Activated B cell treated with CpG ODN at 0.5 μM for 24 hours (primary cell): ENCODE measurements around the gene JPH3. TPM values are rescaled to one million over a fixed set of nuclear protein-coding genes. Genes with fewer than 3 reads are reported as not detected.

ENCODE experiments used
- ATAC-seq: fragments of 200-7000 bp; cut with Tn5 transposase; one replicate; pipeline ENCODE4 v1.10.0; 2021; ENCODE audit warnings: low read depth, mild to moderate bottlenecking, moderate library complexity
- CTCF ChIA-PET: fragments of 350-600 bp; sonication (Branson Sonifier 250); formaldehyde crosslinking; loops from one replicate; lab custom pipeline; 2021; ENCODE audit warnings: antibody characterized with exemption; lab: Charles Lee
- POLR2A ChIA-PET: fragments of 350-600 bp; sonication (Branson Sonifier 250); formaldehyde crosslinking; loops from one replicate; lab custom pipeline; 2021; ENCODE audit warnings: antibody characterized with exemption; lab: Charles Lee
- DNase-seq: peaks from one replicate; pipeline ENCODE4 v3.0.0; 2022
- H3K27ac Mint-ChIP-seq: one replicate; pipeline ENCODE4 v1.8.0; 2020; ENCODE audit warnings: mixed read lengths
- H3K27me3 Mint-ChIP-seq: one replicate; pipeline ENCODE4 v1.8.0; 2021; ENCODE audit warnings: mixed read lengths
- H3K36me3 Mint-ChIP-seq: one replicate; pipeline ENCODE4 v1.8.0; 2021; ENCODE audit warnings: low read depth, mixed read lengths
- H3K4me1 Mint-ChIP-seq: one replicate; pipeline ENCODE4 v1.8.0; 2021; ENCODE audit warnings: mixed read lengths
- H3K4me3 Mint-ChIP-seq: one replicate; pipeline ENCODE4 v1.8.0; 2020; ENCODE audit warnings: mild to moderate bottlenecking, mixed read lengths
- H3K9me3 Mint-ChIP-seq: one replicate; pipeline ENCODE4 v1.8.0; 2020; ENCODE audit warnings: mixed read lengths
- intact Hi-C: fragments of 100-400 bp; cut with micrococcal nuclease; formaldehyde crosslinking; loops from one replicate; pipeline ENCODE4 v1.15.1; 2024
- total RNA-seq: library from RNA; stranded (reverse); gene quantifications from 2 replicates; pipeline ENCODE4 v1.2.3, GENCODE V29; 2022
- TF ChIP-seq, protein P1 (sequence below): fragments of 200-600 bp; IDR thresholded peaks from one replicate; pipeline ENCODE4 v1.8.0; 2022; ENCODE audit warnings: antibody characterized with exemption, mild to moderate bottlenecking

Gene JPH3
- total RNA-seq, 1 donor from 2014 or later = not detected

DNA sequence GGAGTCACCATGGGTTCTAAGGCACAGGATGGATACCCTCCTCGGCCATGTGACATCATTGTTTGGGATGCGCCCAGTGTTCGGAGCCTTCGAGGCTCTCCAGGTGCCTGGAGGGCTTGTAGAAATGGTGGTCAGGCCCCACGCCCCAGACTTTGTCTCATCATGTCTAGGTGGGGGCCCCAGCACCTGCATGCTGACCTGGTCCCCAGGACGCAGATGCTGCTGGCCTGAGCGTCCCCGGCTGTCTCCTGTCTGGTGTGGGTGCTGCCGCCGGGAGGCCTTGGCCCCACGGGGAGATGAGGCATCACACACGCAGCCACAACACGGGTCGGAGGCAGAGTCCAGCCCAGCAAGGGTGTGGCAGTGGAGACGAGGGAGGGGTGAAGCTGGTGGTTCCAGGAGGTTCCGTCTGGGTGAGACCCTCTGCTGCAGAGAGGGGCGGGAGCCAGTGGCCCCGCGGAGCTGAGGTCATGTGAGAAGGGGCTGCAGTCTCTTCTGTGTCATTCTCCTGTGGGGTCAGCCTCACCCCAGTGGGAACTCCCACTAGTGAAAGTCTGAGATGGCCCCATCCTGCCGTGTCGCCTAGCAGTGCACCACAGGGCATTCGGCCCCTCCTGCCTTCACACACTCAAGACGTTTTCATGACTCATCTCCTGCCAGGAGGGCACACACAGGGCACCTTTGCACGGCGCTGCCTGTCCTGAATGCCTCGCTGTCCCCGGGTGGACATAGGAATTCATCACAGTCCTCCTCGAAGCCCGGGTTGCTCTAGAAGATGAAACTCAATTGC lies 46.6 kb downstream of the JPH3 start:
- TF ChIP-seq, protein P1, sequence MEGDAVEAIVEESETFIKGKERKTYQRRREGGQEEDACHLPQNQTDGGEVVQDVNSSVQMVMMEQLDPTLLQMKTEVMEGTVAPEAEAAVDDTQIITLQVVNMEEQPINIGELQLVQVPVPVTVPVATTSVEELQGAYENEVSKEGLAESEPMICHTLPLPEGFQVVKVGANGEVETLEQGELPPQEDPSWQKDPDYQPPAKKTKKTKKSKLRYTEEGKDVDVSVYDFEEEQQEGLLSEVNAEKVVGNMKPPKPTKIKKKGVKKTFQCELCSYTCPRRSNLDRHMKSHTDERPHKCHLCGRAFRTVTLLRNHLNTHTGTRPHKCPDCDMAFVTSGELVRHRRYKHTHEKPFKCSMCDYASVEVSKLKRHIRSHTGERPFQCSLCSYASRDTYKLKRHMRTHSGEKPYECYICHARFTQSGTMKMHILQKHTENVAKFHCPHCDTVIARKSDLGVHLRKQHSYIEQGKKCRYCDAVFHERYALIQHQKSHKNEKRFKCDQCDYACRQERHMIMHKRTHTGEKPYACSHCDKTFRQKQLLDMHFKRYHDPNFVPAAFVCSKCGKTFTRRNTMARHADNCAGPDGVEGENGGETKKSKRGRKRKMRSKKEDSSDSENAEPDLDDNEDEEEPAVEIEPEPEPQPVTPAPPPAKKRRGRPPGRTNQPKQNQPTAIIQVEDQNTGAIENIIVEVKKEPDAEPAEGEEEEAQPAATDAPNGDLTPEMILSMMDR = no peak
- H3K27ac Mint-ChIP-seq = no peak overlapping the region
- H3K36me3 Mint-ChIP-seq = no peaks in the 10 kb centered on the region
- intact Hi-C loops = no loop called here
- H3K9me3 Mint-ChIP-seq = no peaks in the 10 kb centered on the region
- peaks cover 6% of the 10 kb centered on the region for H3K27me3 Mint-ChIP-seq
- ChIA-PET CTCF (no interaction called here), POLR2A (no interaction called here)
- H3K4me1 Mint-ChIP-seq = no peaks in the 10 kb centered on the region
- no peak overlapping the region for H3K4me3 Mint-ChIP-seq
- ATAC-seq (no peak), DNase-seq (no peak)

DNA sequence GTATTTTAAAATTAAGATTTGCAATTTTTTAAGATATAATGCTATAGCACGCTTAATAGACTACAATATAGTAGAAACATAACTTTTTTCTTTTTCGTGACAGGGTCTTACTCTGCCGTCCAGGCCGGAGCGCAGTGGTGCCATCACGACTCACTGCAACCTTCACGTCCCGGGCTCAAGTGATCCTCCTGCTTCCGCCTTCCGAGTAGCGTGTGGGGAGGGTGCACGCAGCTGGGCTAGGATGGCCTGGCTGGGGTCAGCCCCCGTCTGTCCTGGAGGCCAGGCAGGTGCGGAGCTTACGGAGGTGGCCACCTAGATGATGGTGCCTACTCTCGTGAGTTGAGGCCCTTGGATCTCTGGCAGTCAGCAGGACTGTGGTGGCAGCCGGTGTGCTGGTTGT lies 50.1 kb downstream of the JPH3 start:
- TF ChIP-seq, protein P1 = no peak
- no peaks in the 10 kb centered on the region for H3K36me3 Mint-ChIP-seq
- H3K4me3 Mint-ChIP-seq = no peak overlapping the region
- ATAC-seq (no peak), DNase-seq (no peak)
- intact Hi-C loops = no loop called here
- no peaks in the 10 kb centered on the region for H3K9me3 Mint-ChIP-seq
- POLR2A ChIA-PET = interaction anchor here (1.1 kb wide), 1 partner anchor 16 kb away, joined by 3 read pairs; no protein-coding TSS in a partner anchor
- H3K4me1 Mint-ChIP-seq = no peaks in the 10 kb centered on the region
- H3K27ac Mint-ChIP-seq = no peak overlapping the region
- CTCF ChIA-PET = no interaction called here
- H3K27me3 Mint-ChIP-seq = peaks cover 6% of the 10 kb centered on the region

DNA sequence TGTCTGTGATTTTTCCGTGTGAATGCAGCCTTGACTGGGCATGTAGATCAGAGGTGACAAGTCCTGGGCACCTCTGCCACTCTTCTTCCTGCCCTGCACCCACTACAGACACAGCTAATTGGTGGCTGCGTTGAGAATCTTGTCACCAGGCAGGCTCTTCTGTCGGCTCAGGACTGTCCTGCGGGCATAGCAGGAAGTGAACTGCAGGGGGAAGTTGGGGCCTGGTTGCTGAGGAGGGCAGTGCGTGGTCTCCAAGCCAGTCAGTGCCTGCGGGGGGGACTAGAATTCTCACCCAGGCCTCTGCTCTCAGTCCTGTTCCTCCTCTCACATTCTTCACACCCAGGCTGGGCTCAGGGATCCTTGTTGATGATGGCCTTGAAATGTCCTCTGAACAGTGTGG lies 50.5 kb downstream of the JPH3 start:
- DNase-seq (no peak), ATAC-seq (no peak)
- TF ChIP-seq, protein P1 = no peak
- intact Hi-C loops = no loop called here
- H3K9me3 Mint-ChIP-seq = no peaks in the 10 kb centered on the region
- no peak overlapping the region for H3K27ac Mint-ChIP-seq
- no peaks in the 10 kb centered on the region for H3K4me1 Mint-ChIP-seq
- ChIA-PET CTCF (no interaction called here), POLR2A (no interaction called here)
- H3K4me3 Mint-ChIP-seq = no peak overlapping the region
- H3K27me3 Mint-ChIP-seq = peaks cover 6% of the 10 kb centered on the region
- H3K36me3 Mint-ChIP-seq = no peaks in the 10 kb centered on the region

DNA sequence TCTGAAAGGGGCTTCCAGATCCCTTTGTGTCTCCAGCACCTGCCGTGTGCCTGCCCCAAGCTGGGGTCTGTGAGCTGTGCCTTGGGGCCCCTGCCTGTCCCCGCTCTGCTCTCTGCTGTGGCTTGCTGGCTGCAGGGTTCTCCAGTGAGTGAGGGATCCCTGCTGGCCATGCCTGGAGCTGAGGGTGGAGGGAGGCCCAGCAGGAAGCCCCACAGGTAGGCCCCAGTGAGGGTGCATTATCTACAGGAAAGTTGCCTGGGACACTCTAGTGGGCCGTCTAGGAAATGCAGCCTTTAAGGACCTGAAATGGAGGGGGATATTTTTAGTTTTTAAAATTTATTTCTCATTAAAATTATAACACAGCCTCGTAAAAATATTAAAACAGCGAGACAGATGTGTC lies 50.9 kb downstream of the JPH3 start:
- no peak overlapping the region for H3K4me3 Mint-ChIP-seq
- DNase-seq (no peak), ATAC-seq (no peak)
- ChIA-PET CTCF (interaction anchor here (1.7 kb wide), 1 partner anchor 48 kb away, joined by 3 read pairs; no protein-coding TSS in a partner anchor), POLR2A (no interaction called here)
- H3K36me3 Mint-ChIP-seq = no peaks in the 10 kb centered on the region
- no peak overlapping the region for H3K27ac Mint-ChIP-seq
- H3K9me3 Mint-ChIP-seq = no peaks in the 10 kb centered on the region
- peaks cover 3% of the 10 kb centered on the region for H3K27me3 Mint-ChIP-seq
- intact Hi-C loops = no loop called here
- H3K4me1 Mint-ChIP-seq = no peaks in the 10 kb centered on the region
- TF ChIP-seq, protein P1 = no peak

DNA sequence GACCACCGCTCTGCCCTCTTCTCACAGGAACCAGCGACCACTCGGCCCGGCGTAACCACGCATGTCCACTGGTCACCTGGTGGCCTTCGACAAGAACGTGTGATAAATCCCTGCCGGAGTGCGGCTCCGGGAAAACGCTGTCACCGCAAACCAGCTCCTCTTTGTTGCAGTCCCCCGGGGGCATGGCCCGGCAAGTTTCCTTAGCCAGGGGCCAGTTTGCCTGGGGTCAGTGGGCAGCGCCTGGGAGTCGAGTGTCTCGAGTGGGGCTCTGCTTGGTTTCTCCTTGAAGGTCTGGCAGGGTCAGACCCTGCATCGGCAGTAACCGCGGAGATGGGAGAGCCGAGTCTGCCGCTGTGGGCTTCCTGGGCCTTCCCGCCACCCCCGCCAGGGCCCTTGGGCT lies 52.5 kb downstream of the JPH3 start:
- Mint-ChIP-seq H3K36me3 (no peaks in the 10 kb centered on the region), H3K27me3 (peaks cover 3% of the 10 kb centered on the region), H3K27ac (no peak overlapping the region), H3K9me3 (no peaks in the 10 kb centered on the region), H3K4me3 (no peak overlapping the region), H3K4me1 (no peaks in the 10 kb centered on the region)
- CTCF ChIA-PET = interaction anchor here (1.7 kb wide), 1 partner anchor 47 kb away, joined by 3 read pairs; no protein-coding TSS in a partner anchor
- TF ChIP-seq, protein P1 = no peak
- POLR2A ChIA-PET = no interaction called here
- ATAC-seq (no peak), DNase-seq (no peak)
- intact Hi-C loops = no loop called here
